Left renal pelvis (tissue), 4 donors: ENCODE results near the gene SGPP1. TPM values are rescaled to one million over a fixed set of nuclear protein-coding genes. Genes with fewer than 3 reads are reported as not detected.
"Not testable (repeated sequence)": the region's sequence is repeated elsewhere in the genome, so short reads cannot be mapped to it uniquely, and the experiment has no call there.

Source experiments
- DNase-seq, 4 donors: peaks; one replicate each; pipeline ENCODE4 v3.0.0-alpha.2; 2013; ENCODE audit warnings: low read depth in 4 of 4, low spot score in 3 of 4
- polyA plus RNA-seq, 4 donors: library from polyadenylated mRNA; unstranded; fragments of 120-200 nt; gene quantifications; one replicate each; pipeline ENCODE4 v1.2.1, GENCODE V29; 2013; ENCODE audit not compliant: insufficient read length in 4 of 4

SGPP1 gene, protein sequence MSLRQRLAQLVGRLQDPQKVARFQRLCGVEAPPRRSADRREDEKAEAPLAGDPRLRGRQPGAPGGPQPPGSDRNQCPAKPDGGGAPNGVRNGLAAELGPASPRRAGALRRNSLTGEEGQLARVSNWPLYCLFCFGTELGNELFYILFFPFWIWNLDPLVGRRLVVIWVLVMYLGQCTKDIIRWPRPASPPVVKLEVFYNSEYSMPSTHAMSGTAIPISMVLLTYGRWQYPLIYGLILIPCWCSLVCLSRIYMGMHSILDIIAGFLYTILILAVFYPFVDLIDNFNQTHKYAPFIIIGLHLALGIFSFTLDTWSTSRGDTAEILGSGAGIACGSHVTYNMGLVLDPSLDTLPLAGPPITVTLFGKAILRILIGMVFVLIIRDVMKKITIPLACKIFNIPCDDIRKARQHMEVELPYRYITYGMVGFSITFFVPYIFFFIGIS
- polyA plus RNA-seq: 10 to 100 TPM; 19.5 to 38.8 (median 32.0) TPM

DNA sequence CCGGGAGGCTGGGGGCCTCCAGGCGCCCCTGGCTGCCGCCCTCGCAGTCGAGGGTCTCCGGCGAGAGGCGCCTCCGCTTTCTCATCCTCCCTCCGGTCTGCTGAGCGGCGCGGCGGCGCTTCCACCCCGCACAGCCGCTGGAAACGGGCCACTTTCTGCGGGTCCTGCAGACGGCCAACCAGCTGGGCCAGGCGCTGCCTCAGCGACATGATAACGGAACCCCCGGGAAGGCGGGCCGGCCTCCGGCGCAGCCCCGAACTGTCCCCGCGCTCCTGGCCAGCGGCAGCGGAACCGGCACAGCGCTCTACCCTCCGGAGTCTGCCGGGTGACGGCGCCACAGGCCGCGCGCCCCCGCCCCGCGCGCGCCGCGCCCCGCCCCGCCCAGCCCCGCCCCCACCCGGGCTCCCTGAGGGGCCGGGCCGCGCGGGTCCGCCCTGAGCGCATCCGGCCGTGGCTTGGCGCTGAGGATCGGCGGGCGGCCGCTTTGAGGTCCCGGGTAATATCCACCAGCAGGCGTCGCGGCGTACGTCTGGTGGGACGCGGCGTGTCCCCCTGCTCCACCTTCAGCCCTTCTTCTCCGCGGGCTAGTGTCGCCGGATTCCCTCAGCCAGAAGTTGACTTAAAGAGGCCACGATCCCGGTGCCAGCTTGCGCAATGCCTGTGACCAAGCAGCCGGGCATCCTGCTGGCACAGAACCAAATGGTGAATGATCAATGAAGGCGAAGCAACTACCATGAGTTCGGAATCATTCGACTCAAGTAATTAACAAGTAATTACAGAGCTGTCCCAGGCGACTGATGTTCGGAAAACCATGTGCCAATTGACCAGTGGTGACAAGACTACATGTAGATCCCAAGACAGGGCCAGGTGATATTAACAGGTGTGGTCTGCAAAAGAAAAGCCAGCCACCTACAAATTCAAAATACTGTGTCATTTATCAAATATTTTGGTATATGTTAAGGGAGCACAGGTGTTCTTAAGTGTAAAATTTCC is at the start of gene SGPP1:
Gene SGPP1 (minus strand): TSS at position 330 of the 993 bp plus-strand sequence. CDS start 121 bp downstream, at position 209.
- DNase-seq: peak in 3 of 4 donors; percentile 33 to 55 (median 36)

DNA sequence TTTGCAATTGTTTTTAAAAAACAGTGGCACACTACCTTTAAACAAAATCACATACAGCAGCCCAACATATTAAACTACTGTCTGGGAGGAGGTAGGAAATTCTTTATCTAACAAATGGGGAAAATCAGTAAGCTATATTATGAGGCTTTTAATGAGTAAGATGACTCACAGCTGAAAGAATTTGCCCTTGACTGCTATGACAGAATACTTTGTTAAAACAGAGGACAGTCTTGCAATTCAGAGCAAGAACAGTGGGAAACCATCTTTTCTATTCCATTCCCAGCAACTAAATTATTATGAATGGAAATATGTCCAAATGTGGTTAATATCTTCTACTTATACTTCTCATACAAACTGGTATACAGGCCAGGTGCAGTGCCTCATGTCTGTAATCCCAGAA is 49.2 kb upstream of the SGPP1 start:
- DNase-seq: no peak

DNA sequence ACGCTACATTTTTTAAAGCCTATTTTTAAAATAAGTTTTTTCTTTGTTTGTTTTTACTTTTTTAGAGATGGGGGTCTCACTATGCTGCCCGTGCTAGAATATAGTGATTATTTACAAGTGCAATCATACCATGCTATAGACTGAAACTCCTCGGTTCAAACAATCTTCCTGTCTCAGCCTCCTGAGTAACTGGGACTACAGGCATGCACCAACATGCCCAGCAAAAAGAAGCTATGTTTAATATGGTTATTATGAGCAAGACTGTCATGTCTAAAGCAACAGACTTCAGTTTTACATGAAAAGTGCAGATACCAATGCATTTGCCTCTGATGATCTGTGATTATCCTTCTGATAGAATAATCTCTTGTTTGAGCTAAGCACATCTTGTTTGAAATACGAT is 45.6 kb upstream of the SGPP1 start:
- DNase-seq: no peak

DNA sequence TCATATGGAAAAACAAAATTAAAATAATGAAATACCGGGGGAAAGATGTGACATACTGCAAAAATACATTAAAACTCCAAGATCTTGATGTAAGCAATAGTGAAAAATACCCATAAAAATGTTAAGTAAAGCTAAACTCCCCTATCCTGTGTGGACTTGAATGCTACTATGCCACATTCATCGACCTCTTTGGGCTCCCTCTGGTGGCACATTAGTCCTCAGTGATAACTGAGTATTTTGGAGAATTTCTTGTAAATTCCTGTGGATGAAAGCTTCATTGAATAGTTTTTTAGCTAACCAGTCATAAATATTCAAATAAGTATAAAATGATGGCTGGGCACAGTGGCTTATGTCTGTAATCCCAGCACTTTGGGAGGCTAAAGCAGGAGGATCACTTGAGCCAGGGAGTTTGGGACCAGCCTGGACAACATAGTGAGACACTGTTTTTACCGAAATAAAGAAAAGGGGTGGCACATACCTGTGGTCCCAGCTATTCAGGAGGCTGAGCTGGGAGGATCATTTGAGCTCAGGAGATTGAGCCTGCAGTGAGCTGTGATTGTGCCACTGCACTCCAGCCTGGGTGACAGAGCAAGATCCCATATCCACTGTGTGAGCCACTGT is 42.4 kb upstream of the SGPP1 start:
- peak in 1 of 4 donors; percentile 24 for DNase-seq

DNA sequence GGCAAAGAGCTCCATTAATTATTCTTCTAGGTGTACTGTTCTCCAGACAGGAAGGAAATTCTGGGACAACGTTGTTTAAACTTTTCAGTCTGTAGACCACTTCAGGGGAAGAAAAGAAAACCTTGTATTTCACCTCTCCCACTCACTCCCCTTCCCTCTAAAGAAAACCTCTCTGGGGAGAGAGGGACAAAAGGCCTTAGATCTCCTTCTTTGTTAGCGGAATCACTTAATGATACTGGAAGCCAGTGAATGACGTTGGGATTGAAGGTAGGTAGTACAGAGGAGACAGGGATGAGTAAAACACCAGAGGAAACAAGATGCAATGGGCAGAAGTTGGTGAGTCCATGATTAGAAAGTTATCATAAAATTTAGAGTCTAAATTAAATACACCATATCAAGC is 38.7 kb upstream of the SGPP1 start:
- DNase-seq: no peak

DNA sequence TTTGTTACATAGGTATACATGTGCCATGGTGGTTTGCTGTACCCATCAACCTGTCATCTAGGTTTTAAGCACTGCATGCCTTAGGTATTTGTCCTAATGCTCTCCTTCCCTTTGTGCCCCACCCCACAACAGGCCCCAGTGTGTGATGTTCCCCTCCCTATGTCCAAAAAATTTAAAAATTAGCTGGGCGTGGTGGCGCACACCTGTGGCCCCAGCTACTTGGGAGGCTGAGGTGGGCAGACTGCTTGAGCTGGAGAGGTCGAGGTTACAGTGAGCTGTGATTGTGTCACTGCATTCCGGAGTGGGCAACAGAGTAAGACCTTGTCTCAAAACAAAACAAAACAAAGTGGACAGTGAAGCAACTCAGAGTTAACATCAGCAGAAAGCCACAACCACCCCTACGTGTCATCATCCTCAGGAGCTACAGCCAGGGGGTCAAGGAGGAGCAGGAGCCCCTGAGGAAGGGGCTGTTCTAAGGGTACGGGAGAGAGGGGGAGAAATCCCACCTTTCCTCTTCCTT is 36.8 kb upstream of the SGPP1 start:
- no peak for DNase-seq

DNA sequence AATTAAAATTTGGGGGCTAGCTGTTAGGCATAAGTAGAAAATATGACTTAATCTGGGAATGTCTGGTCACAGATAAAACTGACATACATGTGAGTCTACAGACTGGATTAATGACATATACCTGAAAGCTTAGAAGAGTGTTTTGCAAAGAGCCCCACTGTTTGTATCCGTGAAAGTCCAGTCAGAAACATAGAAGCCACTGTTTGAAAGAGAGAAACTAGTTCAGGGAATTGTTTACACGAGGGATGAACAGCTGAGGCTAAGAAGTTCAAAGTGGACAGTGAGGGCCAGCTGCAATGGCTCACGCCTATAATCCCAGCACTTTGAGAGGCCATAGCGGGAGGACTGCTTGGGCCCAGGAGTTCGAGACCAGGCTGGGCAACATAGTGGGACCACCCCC is 36.2 kb upstream of the SGPP1 start:
- DNase-seq: no peak

DNA sequence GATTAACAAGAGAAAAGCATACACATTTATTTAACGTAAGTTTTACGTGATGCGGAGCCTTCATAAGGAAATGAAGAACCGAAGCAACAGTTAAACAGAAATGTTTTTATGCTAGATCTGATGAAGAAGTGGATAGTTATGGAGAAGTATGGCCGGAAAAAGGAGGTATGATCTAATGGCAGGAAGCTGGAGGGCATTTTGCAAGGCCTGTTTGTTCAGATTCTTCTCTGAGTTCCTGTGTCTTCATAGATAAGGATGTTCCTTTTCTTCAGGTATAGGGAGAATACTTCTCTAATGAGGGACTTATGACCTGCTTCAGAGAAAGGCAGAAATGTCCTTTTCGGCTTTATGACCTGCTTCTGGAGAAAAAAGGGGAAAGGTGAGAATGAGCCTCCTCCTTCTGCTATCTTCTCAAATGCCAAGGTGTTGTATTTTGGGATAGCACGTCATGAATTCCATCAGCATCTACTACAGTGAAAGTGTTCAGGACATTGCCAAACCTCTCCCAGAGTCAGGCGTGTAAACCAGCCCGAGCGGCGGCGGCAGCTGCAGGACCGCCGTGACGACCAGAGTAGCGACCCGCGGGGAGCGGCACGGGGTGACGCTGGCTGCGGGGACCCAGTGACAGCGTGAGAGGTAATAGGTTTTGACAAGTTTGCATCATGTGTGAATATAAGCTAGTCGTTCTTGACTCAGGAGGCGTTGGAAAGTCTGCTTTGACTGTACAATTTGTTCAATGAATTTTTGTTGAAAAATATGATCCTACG is 33.7 kb upstream of the SGPP1 start:
- no peak for DNase-seq

DNA sequence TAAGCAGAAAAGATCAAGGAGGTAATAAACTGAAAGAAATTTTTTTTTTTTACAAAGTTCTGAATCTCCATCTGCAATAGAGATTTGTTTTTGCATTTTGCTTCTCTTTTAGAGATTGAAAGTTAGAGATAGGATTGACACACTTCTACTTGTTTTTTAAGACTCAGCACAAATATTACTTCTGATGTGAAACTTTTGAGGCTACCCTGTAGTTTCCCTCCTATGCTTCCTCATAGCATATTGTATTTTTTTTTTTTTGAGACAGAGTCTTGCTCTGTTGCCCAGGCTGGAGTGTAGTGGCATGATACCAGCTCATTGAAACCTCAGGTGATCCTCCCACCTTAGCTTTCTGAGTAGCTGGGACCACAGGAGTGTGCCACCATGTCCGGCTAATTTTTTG is 32.1 kb upstream of the SGPP1 start:
- DNase-seq: no peak

DNA sequence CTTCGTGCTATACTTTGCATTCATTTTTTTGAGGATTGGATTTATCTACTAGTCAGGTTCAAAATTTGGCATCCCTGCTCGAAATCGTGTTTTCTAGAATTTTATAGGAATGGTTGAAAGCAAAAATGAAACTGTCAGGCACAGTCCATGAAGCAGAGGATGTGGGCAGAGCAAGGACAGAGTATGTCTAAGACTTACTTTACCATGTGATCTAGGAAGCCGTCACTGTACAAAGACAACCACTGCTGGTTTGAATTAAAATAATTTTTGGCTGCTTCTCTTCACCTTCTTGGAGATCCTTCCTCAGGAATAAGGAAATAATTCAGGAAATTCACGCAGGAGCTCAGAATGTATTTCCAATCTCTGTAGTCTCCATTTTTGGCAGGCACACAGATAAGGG is 31.6 kb upstream of the SGPP1 start:
- no peak for DNase-seq

DNA sequence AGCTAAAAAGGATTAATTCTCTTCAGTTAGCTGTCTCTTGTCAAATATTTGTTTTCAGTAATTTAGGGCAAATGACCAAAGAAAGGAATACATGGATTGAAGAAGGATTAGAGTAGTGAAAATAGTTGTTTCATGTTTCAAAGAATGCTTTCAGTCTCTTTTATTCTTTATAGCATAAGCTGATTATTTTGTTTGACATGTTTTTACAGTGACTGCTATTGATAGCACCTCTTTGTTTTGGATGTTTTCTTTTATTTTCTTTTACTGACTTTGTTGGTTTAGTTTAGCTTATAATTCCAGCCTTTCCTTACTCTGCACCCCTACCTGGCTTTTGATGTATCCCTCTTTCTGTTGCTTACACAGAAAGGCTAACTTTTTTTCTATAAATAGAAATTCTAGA is 29.3 kb upstream of the SGPP1 start:
- no peak for DNase-seq

DNA sequence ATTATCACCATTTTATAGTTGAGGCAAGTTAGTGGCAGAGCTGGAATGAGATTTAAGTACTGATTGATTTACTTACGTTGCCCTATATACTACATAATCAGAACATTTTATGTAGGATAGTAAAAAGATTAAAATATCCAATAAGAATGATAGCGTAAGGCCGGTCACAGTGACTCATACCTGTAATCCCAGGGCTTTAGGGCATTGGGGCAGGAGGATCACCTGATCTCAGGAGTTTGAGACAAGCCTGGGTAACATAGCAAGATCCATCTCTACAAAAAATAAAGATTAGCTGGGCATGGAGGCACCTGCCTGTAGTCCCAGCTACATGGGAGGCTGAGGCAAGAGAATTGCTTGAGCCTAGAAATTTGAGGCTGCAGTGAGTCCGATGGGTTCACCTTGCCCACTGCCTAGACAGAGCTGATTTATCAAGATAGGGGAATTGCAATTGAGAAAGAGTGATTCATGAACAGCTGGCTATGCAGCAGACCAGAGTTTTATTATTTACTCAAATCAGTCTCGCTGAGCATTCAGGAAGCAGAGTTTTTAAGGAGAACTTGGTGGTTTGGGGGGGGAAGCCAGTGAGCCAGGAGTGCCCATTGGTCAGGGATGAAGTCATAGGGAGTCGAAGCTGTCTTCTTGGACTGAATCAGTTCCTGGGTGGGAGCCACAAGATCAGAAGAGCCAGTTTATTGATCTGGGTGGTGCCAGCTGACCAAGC is 24.7 kb upstream of the SGPP1 start:
- no peak for DNase-seq

DNA sequence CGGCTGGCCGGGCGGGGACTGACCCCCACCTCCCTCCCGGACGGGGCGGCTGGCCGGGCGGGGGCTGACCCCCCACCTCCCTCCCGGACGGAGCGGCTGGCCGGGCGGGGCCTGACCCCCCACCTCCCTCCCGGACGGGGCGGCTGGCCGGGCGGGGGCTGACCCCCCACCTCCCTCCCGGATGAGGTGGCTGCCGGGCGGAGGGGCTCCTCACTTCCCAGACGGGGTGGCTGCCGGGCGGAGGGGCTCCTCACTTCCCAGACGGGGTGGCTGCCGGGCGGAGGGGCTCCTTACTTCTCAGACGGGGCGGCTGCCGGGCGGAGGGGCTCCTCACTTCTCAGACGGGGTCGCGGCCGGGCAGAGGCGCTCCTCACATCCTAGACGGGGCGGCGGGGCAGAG is 23.2 kb upstream of the SGPP1 start:
- DNase-seq: not testable (repeated sequence)

DNA sequence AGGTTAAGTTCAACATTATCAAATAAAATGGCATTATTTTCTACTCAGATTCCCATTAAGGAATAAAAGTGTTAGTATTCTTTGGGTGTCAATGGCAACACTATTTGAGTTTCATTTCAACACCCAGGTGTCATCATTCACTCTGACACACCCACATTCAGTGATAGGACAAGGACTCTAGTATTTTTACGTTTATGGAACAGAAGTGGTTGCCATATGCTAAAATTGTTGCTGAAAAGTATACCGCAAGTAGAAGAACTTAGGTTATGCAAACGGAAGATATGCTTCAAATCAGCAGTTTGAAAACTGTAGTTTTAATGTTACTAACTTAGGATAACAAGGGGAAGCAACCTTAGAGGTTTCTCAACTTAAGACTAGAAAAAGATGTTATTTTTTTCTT is 20.0 kb upstream of the SGPP1 start:
- DNase-seq: no peak

DNA sequence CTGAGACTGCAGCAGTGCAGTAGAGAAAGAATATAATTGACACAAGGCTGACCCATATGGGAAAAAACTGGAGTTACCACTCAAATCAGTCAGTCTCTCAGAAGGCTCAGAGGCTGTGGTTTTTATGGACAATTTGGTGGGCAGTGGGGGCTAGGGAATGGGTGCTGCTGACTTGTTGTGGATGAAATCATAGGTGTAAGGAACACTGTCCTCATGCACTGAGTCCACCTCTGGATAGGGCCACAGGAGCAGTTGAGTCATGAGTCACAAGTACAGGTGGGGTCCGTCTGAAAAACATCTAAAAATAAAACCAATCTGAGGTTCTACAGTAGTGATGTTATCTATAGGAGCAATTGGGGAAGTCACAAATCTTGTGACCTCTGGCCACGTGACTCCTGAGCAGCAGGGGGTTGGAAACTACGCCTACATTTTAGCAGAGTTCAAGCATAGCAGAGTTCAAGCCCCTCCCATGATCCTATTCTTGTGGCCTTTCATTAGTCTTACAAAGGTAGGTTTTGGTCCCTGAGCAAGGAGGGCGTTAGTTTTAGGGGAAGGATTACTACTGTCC is 18.1 kb upstream of the SGPP1 start:
- DNase-seq: no peak

DNA sequence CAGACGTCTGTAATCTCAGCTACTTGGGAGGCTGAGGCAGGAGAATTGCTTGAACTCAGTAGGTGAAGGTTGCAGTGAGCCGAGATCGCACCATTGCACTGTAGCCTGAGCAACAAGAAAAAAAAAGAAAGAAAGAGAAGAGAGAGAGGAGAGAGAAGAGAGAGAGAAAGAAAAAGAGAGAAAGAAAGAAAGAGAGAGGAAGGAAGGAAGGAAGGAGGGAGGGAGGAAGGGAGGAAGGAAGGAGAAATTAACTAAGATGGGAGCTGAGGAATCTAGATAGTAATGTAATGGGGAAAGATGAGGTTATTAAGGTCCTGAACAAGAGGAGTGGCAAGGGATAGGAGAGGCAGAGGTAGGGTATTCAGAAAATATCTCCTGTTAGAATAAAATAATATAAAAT is 17.4 kb upstream of the SGPP1 start:
- DNase-seq: no peak

DNA sequence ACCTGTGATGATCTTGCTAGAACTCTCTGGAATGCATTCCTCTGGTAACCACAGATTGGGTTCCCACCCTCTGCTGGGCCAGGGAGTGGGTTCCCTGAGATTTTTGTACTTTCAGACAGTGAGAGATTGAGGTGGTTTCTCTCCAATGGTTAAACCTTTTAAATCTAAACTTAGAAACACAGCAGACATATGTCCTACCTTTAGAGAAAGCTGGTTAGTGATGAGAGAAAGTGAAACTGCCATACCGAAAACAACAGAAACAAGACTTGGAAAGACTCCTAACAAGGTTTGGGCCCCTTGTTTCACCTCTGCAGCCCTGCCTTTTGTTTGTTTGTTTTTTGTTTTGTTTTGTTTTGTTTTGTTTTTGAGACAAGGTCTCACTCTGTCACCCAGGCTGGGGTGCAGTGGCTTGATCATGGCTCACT is 9.7 kb upstream of the SGPP1 start:
- no peak for DNase-seq

DNA sequence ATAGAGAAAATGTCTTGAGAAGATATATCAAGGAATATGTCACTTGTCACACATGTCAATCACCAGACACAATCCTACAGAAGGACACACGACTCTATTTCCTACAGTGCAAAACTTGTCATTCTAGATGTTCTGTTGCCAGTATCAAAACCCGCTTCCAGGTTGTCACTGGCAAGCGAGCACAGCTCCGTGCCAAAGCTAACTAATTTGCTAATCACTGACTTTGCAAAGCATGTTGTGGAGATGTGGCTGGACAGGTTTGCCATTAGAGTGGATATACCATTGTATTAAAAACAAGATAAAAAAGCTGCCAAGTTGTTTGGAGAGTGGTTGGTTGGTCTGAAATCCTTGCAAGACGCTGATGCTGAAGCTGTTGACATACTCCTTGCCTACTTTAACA is 7.9 kb upstream of the SGPP1 start:
- DNase-seq: no peak

DNA sequence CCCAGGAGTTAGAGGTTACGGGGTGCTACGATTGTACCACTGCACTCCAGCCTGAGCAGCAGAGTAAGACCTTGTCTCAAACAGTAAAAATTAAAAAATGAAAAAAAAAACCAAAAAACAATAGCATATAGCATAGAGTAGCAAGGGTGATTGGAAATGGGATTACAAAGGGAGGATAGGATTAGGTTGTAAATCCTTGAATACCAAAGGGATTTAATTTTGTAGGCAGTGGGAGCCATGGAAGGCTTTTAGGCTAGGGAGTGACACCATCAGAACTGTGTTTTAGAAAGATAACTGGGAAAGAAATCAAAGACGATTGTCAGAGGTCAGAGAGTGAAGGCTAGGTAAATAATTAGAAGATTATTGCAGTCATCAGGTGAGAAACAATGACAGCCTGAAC is 2.8 kb upstream of the SGPP1 start:
- no peak for DNase-seq
